BLaER1 (cell line): ENCODE measurements around the gene SPOCK1.

Experiments
- H3K27ac ChIP-seq: shearing (Covaris generic); formaldehyde crosslinking; 2 replicates; pipeline ENCODE4 v1.8.1; 2022
- H3K27me3 ChIP-seq: shearing (Covaris generic); formaldehyde crosslinking; 2 replicates; pipeline ENCODE4 v1.8.1; 2022
- H3K36me3 ChIP-seq: shearing (Covaris generic); formaldehyde crosslinking; 2 replicates; pipeline ENCODE4 v1.8.1; 2022
- H3K4me1 ChIP-seq: shearing (Covaris generic); formaldehyde crosslinking; 2 replicates; pipeline ENCODE4 v1.8.1; 2022
- H3K4me2 ChIP-seq: shearing (Covaris generic); formaldehyde crosslinking; 2 replicates; pipeline ENCODE4 v1.8.1; 2022
- H3K4me3 ChIP-seq: shearing (Covaris generic); formaldehyde crosslinking; 2 replicates; pipeline ENCODE4 v1.8.1; 2022
- H3K9ac ChIP-seq: shearing (Covaris generic); formaldehyde crosslinking; 2 replicates; pipeline ENCODE4 v1.8.1; 2022
- H3K9me3 ChIP-seq: shearing (Covaris generic); formaldehyde crosslinking; 2 replicates; pipeline ENCODE4 v1.8.1; 2022
- H4K20me1 ChIP-seq: shearing (Covaris generic); formaldehyde crosslinking; 2 replicates; pipeline ENCODE4 v1.8.1; 2022
- Cebpa-rat ChIP-seq: shearing (Covaris generic); IDR thresholded peaks from 2 replicates; pipeline ENCODE4 v1.8.1; 2022

The SPOCK1 gene

GRCh38 chr5:137167187-137167586, 331.9 kb downstream of the SPOCK1 start:
- Histone ChIP-seq H3K4me3 (no peak overlapping the region), H3K27me3 (no peaks in the 10 kb centered on the region), H4K20me1 (no peaks in the 10 kb centered on the region), H3K4me1 (no peaks in the 10 kb centered on the region), H3K27ac (no peak overlapping the region), H3K9ac (no peak overlapping the region), H3K4me2 (no peak overlapping the region), H3K36me3 (no peaks in the 10 kb centered on the region), H3K9me3 (no peaks in the 10 kb centered on the region)
- no peak for TF ChIP-seq Cebpa-rat

- no peaks in the 10 kb centered on the region for H3K4me1 ChIP-seq
- no peak overlapping the region for H3K27ac ChIP-seq
- no peak overlapping the region for H3K4me3 ChIP-seq
- H4K20me1 ChIP-seq: no peaks in the 10 kb centered on the region
- H3K4me2 ChIP-seq: no peak overlapping the region
- H3K36me3 ChIP-seq: no peaks in the 10 kb centered on the region
- no peaks in the 10 kb centered on the region for H3K9me3 ChIP-seq
- no peaks in the 10 kb centered on the region for H3K27me3 ChIP-seq
- no peak overlapping the region for H3K9ac ChIP-seq
- TF ChIP-seq Cebpa-rat: no peak
These were observed 334.2 kb downstream of the SPOCK1 start for GRCh38 chr5:137164961-137165360.

GRCh38 chr5:137164536-137164935, 334.6 kb downstream of the SPOCK1 start:
- no peak overlapping the region for H3K4me3 ChIP-seq
- H3K27ac ChIP-seq: no peak overlapping the region
- no peaks in the 10 kb centered on the region for H3K9me3 ChIP-seq
- no peak for TF ChIP-seq Cebpa-rat
- H3K36me3 ChIP-seq: no peaks in the 10 kb centered on the region
- no peaks in the 10 kb centered on the region for H3K27me3 ChIP-seq
- no peak overlapping the region for H3K4me2 ChIP-seq
- no peaks in the 10 kb centered on the region for H3K4me1 ChIP-seq
- no peak overlapping the region for H3K9ac ChIP-seq
- H4K20me1 ChIP-seq: no peaks in the 10 kb centered on the region

GRCh38 chr5:137158691-137159090, 340.4 kb downstream of the SPOCK1 start:
- H3K4me1 ChIP-seq: no peaks in the 10 kb centered on the region
- H3K9ac ChIP-seq: no peak overlapping the region
- TF ChIP-seq Cebpa-rat: no peak
- no peaks in the 10 kb centered on the region for H4K20me1 ChIP-seq
- no peaks in the 10 kb centered on the region for H3K9me3 ChIP-seq
- H3K4me3 ChIP-seq: no peak overlapping the region
- no peaks in the 10 kb centered on the region for H3K27me3 ChIP-seq
- H3K27ac ChIP-seq: no peak overlapping the region
- H3K4me2 ChIP-seq: no peak overlapping the region
- no peaks in the 10 kb centered on the region for H3K36me3 ChIP-seq

GRCh38 chr5:137156180-137156579, 342.9 kb downstream of the SPOCK1 start:
- H3K27me3 ChIP-seq: no peaks in the 10 kb centered on the region
- H3K4me2 ChIP-seq: no peak overlapping the region
- H3K27ac ChIP-seq: no peak overlapping the region
- TF ChIP-seq Cebpa-rat: no peak
- no peaks in the 10 kb centered on the region for H4K20me1 ChIP-seq
- H3K9ac ChIP-seq: no peak overlapping the region
- no peaks in the 10 kb centered on the region for H3K9me3 ChIP-seq
- H3K4me1 ChIP-seq: no peaks in the 10 kb centered on the region
- no peak overlapping the region for H3K4me3 ChIP-seq
- no peaks in the 10 kb centered on the region for H3K36me3 ChIP-seq

GRCh38 chr5:137155261-137156000, 343.7 kb downstream of the SPOCK1 start:
- Histone ChIP-seq H3K27ac (no peak overlapping the region), H4K20me1 (no peaks in the 10 kb centered on the region), H3K9ac (no peak overlapping the region), H3K9me3 (no peaks in the 10 kb centered on the region), H3K4me1 (no peaks in the 10 kb centered on the region), H3K4me3 (no peak overlapping the region), H3K4me2 (no peak overlapping the region), H3K27me3 (no peaks in the 10 kb centered on the region), H3K36me3 (no peaks in the 10 kb centered on the region)
- no peak for TF ChIP-seq Cebpa-rat

- H3K27ac ChIP-seq: no peak overlapping the region
- no peaks in the 10 kb centered on the region for H3K4me1 ChIP-seq
- H3K4me3 ChIP-seq: no peak overlapping the region
- no peak overlapping the region for H3K4me2 ChIP-seq
- no peaks in the 10 kb centered on the region for H3K9me3 ChIP-seq
- H3K27me3 ChIP-seq: no peaks in the 10 kb centered on the region
- H3K36me3 ChIP-seq: no peaks in the 10 kb centered on the region
- no peaks in the 10 kb centered on the region for H4K20me1 ChIP-seq
- TF ChIP-seq Cebpa-rat: no peak
- no peak overlapping the region for H3K9ac ChIP-seq
These were observed 346.5 kb downstream of the SPOCK1 start for GRCh38 chr5:137152616-137153015.

GRCh38 chr5:137148655-137149054, 350.5 kb downstream of the SPOCK1 start:
- no peaks in the 10 kb centered on the region for H3K27me3 ChIP-seq
- no peak for TF ChIP-seq Cebpa-rat

GRCh38 chr5:137148159-137148558, 351.0 kb downstream of the SPOCK1 start:
- Histone ChIP-seq H3K27ac (no peak overlapping the region), H3K27me3 (no peaks in the 10 kb centered on the region), H3K4me1 (peaks cover 2% of the 10 kb centered on the region; the same call in 1 of the 2 replicates)

More at GRCh38 chr5:137148655-137149054, 350.5 kb downstream of the SPOCK1 start:
- Histone ChIP-seq H3K36me3 (no peaks in the 10 kb centered on the region), H3K27ac (no peak overlapping the region), H3K4me1 (no peaks in the 10 kb centered on the region), H3K4me2 (no peak overlapping the region), H3K9me3 (no peaks in the 10 kb centered on the region), H3K9ac (no peak overlapping the region), H3K4me3 (no peak overlapping the region), H4K20me1 (no peaks in the 10 kb centered on the region)

GRCh38 chr5:137147346-137147745, 351.8 kb downstream of the SPOCK1 start:
- Histone ChIP-seq H3K9me3 (no peaks in the 10 kb centered on the region), H3K36me3 (no peaks in the 10 kb centered on the region), H3K9ac (no peak overlapping the region), H3K27me3 (no peaks in the 10 kb centered on the region), H3K4me1 (peaks cover 10% of the 10 kb centered on the region), H3K4me2 (no peak overlapping the region), H3K4me3 (no peak overlapping the region), H3K27ac (no peak overlapping the region), H4K20me1 (no peaks in the 10 kb centered on the region)
- no peak for TF ChIP-seq Cebpa-rat

More at GRCh38 chr5:137148159-137148558, 351.0 kb downstream of the SPOCK1 start:
- no peak for TF ChIP-seq Cebpa-rat
- Histone ChIP-seq H3K9ac (no peak overlapping the region), H4K20me1 (no peaks in the 10 kb centered on the region), H3K4me3 (no peak overlapping the region), H3K36me3 (no peaks in the 10 kb centered on the region), H3K4me2 (no peak overlapping the region), H3K9me3 (no peaks in the 10 kb centered on the region)

GRCh38 chr5:137146402-137146890, 352.7 kb downstream of the SPOCK1 start:
- H3K4me1 ChIP-seq: peaks cover 19% of the 10 kb centered on the region
- no peaks in the 10 kb centered on the region for H3K9me3 ChIP-seq
- TF ChIP-seq Cebpa-rat: no peak
- no peak overlapping the region for H3K4me3 ChIP-seq
- H3K27me3 ChIP-seq: no peaks in the 10 kb centered on the region
- no peak overlapping the region for H3K27ac ChIP-seq
- H4K20me1 ChIP-seq: no peaks in the 10 kb centered on the region
- H3K9ac ChIP-seq: no peak overlapping the region
- H3K36me3 ChIP-seq: no peaks in the 10 kb centered on the region
- H3K4me2 ChIP-seq: no peak overlapping the region
